GM19397 (cell line): ENCODE measurements around the gene PTTG1.

Source experiments
- ATAC-seq: cut with Tn5 transposase; IDR thresholded peaks from one replicate; pipeline ENCODE4 v1.9.1; 2021; ENCODE audit warnings: mild to moderate bottlenecking, moderate library complexity; ENCODE audit not compliant: unreplicated experiment

Gene PTTG1

GRCh38 chr5:160470437-160471361, 49.0 kb downstream of the PTTG1 start:
- ATAC-seq: no peak

GRCh38 chr5:160471761-160472160, 50.1 kb downstream of the PTTG1 start:
- ATAC-seq: no peak

DNA sequence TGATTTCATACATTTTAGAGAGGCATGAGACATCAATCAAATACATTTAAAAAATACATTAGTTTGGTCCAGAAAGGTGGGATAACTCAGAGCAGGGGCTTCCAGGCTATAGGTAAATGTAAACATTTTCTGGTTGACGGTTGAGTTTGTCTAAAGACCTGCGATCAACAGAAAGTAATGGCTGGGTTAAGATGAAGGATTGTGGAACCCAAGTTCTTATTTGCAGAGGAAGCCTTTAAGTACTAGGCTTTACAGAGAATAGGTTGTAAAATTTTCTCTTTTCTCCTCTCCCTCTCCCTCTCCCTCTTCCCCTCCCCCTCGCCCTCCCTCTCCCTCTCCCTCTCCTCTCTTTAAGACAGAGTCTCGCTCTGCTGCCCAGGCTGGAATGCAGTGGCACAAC, 50.8 kb downstream of the PTTG1 start:
- no peak for ATAC-seq

- ATAC-seq: no peak
These were observed 52.0 kb downstream of the PTTG1 start for GRCh38 chr5:160473681-160474080.

- no peak for ATAC-seq
These were observed 52.4 kb downstream of the PTTG1 start for GRCh38 chr5:160474084-160474483.

DNA sequence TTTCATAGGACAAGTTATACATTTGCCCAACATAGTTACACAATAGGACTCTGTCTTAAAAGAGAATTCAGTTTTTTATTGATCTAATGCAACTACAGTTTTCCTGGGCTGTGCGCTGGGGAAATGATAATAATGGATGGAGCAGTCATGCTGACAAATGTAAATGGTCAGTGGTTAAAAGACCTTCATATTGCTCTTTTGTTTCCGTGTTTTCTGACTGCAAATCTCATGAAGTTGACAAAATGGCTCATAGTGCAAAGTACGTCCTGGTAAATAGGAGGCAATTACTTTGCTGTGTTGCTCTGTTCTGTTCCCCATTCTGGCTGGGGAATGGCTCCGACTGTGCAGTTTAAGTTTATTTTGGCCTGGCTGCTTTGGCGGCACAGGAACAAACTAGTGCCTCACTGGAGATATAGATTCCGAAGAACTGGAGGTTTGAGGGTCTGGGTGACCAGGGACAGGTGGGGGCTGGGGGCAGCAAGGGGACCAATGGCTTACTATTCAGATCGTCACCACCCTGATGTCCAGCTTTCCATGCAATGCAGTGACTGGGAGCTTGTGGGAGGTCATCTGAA, 54.3 kb downstream of the PTTG1 start:
- no peak for ATAC-seq

- no peak for ATAC-seq
These were observed 55.8 kb downstream of the PTTG1 start for GRCh38 chr5:160477266-160477970.

GRCh38 chr5:160478163-160478562, 56.5 kb downstream of the PTTG1 start:
- no peak for ATAC-seq
